Measurements from ENCODE around the gene LEP. TPM values are rescaled to one million over a fixed set of nuclear protein-coding genes. Genes with fewer than 3 reads are reported as not detected.

The LEP gene
- total RNA-seq, 1 donor from 2014 or later, result not detected

DNA sequence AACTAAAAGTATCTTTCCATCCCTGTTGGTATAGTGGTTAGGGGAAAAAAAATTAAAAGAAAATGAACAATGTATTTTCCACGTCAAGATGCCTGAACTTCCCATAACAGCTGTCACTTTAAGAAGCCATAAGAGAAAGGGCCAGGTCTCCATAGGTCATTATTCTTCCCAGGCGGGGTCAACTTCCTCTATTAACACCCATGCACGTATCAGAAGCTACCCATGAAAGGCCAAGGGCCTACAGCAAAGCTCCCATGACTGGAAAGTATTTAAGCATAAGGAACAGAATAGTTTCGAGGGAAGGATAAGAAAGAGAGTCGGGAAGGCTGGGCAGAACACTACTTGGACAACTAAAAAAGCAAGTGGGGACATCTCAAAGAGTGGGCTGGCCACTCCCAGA lies 62.6 kb downstream of the LEP start:
- Histone ChIP-seq H3K4me3 (no peak overlapping the region), H3K36me3 (peaks cover 53% of the 10 kb centered on the region), H3K9me3 (no peaks in the 10 kb centered on the region), H3K27ac (no peak overlapping the region), H3K4me1 (no peaks in the 10 kb centered on the region), H3K27me3 (ENCODE audit: low read depth) (no peaks in the 10 kb centered on the region)
- no peak for ATAC-seq
- intact Hi-C loops (cut with DNase I), result no loop called here
- TF ChIP-seq, protein P1, sequence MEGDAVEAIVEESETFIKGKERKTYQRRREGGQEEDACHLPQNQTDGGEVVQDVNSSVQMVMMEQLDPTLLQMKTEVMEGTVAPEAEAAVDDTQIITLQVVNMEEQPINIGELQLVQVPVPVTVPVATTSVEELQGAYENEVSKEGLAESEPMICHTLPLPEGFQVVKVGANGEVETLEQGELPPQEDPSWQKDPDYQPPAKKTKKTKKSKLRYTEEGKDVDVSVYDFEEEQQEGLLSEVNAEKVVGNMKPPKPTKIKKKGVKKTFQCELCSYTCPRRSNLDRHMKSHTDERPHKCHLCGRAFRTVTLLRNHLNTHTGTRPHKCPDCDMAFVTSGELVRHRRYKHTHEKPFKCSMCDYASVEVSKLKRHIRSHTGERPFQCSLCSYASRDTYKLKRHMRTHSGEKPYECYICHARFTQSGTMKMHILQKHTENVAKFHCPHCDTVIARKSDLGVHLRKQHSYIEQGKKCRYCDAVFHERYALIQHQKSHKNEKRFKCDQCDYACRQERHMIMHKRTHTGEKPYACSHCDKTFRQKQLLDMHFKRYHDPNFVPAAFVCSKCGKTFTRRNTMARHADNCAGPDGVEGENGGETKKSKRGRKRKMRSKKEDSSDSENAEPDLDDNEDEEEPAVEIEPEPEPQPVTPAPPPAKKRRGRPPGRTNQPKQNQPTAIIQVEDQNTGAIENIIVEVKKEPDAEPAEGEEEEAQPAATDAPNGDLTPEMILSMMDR (IDR thresholded peaks at IDR 0.05), result no peak
- DNase-seq, result no peak

DNA sequence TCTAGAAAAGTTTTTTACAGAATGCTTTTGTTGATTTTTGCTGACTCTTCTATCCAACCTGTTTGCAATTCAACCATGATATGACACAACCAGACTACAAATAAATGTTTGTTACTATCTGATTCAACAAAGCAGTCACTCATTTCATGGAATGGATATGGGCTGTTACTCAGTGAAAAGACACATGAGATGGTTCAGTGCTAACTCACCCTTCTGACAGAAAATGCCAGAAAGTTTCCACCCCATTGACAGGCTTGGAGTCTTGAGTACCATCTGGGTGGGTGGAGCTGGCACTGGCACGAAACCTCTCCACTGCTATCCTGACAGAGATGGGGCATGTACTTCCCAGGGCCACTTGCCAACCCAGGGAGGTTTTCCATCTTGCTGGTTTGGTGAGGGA lies 63.1 kb downstream of the LEP start:
- DNase-seq (no peak), ATAC-seq (no peak)
- peaks cover 59% of the 10 kb centered on the region for H3K36me3 ChIP-seq

DNA sequence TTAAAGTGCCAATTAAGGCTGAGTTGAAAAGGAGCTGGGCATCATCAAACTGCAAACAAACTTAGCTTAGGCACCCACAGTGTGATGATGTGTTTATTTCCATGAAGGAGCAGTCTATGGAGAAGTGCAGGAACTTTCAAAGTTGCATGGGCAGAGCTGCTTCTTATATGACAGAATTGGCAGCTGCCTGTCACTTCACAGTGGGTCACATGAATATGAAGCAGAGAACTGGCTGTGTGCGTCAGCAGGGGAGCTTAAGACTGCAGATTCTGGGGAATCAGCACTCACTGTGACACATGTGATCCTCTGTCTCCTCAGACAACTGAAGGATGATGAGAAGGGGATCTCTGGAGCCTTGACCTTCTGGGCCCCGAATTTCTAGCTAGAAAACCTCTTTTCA lies 66.0 kb downstream of the LEP start:
- ATAC-seq, result no peak
- Histone ChIP-seq H3K27me3 (ENCODE audit: low read depth) (no peaks in the 10 kb centered on the region), H3K4me3 (no peak overlapping the region), H3K4me1 (no peaks in the 10 kb centered on the region), H3K9me3 (no peaks in the 10 kb centered on the region), H3K36me3 (peaks cover 80% of the 10 kb centered on the region), H3K27ac (no peak overlapping the region)
- intact Hi-C loops (cut with DNase I), result no loop called here
- TF ChIP-seq, protein P1 (IDR thresholded peaks at IDR 0.05), result no peak
- no peak for DNase-seq

More for the DNA sequence above, 63.1 kb downstream of the LEP start:
- Histone ChIP-seq H3K27me3 (ENCODE audit: low read depth) (no peaks in the 10 kb centered on the region), H3K4me3 (no peak overlapping the region), H3K4me1 (no peaks in the 10 kb centered on the region), H3K9me3 (no peaks in the 10 kb centered on the region), H3K27ac (no peak overlapping the region)
- TF ChIP-seq, protein P1 (IDR thresholded peaks at IDR 0.05), result no peak
- intact Hi-C loops (cut with DNase I), result no loop called here

Small RNA genes lying within 50 kb of the gene (microRNA-seq; reads per million reads assigned to microRNA genes)
- gene MIR129-1 (ENCODE audit: borderline number of aligned reads), result not detected

Other genes starting within 250 kb of the LEP start
- gene LRRC4, start 209.8 kb upstream of the LEP start, total RNA-seq, result 12.8 TPM
- 26.9 TPM for gene RBM28, start 102.6 kb downstream of the LEP start, total RNA-seq
- 0.47 TPM for gene PRRT4, start 120.4 kb downstream of the LEP start, total RNA-seq
- 93.4 TPM for gene IMPDH1, start 168.7 kb downstream of the LEP start, total RNA-seq
- 13.1 TPM for gene HILPDA, start 214.6 kb downstream of the LEP start, total RNA-seq
- 19.1 TPM for gene METTL2B, start 235.5 kb downstream of the LEP start, total RNA-seq

Measured in lower lobe of right lung (tissue), 2 donors.